Stimulated activated CD4-positive, alpha-beta T cell treated with anti-CD3 and anti-CD28 coated beads, Interleukin-15, amount 100 ng/mL, for 24 hours (primary cell): ENCODE results near the gene HES6.
A peak's percentile ranks its signal among the peaks of the same experiment; 100 is the strongest.

Experiments used
- DNase-seq: peaks from one replicate; pipeline ENCODE4 v3.0.0-alpha.2; 2020

HES6 gene

GRCh38 chr2:238252766-238253630, 13.2 kb upstream of the HES6 start:
- DNase-seq, result no peak

GRCh38 chr2:238251986-238252385, 12.1 kb upstream of the HES6 start:
- DNase-seq, result no peak

- no peak for DNase-seq
Observed at GRCh38 chr2:238251331-238251730, 11.5 kb upstream of the HES6 start.

DNA sequence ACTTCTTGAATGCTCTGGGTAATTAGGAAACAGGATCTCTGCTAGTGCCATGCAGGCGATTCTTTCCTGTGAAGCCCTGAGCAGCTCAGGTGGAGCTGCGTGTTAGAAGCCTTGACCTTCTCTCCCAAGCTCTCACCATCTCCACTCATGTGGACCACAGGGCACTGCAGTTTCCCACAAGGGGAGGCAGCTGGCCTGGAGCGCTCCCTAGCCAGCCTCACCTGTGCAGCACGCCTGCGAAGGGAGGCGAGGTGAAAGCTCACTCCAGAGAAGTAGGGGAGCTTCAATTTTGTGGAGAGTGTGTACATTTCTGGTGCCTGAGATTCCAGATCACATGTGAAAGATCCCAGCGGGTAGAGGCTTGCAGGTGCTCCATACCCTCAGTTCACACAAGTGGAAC, 11.1 kb upstream of the HES6 start:
- no peak for DNase-seq

- DNase-seq, result no peak
Observed at GRCh38 chr2:238247841-238248453, 8.1 kb upstream of the HES6 start.

GRCh38 chr2:238247002-238247822, 7.4 kb upstream of the HES6 start:
- no peak for DNase-seq

DNA sequence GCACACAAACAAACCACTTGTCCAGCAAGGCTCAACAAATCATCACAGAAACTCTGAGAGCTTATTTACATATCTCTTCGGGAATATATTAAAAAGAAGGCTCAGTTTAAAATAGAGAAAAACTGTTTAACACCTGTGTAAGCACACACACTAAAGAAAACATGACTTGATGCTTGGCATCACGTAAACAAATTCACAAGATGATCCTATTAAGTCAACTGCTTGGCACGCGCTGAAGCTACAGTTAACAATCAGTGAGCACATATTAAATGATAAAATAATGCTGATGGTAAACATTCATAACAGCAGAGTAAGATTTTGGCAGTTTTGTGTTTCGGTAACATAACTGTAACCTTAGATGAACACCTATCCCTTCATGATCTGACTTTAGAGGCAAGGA, 4.3 kb upstream of the HES6 start:
- DNase-seq, result no peak

DNA sequence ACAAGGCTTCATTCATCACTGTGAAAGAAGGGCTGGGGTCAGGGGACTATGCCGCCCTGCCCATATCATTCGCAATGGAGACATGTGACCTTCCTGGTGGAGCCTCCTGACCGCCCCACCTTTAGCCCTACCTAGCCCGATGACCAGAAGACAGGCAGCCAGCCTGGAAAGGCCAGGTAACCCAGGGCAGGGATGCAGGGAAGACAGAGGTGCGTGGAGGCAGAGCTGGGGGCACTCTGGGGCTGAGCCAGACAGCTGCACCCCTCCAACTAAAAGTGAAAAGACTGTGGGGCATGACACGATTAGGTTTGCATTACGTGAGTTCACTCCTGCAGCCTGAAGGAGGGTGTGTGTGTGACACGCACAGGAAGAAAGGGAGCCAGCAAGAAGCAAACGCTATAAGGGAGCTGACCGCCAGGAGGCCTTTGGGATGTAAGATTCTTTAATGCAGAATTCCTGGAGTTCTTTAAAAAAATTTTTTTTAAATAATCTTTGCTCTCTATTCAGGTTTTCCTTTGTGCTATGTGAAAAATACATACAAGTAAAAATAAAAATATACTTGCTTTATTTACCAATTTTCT, 3.7 kb upstream of the HES6 start:
- DNase-seq, result no peak

GRCh38 chr2:238242731-238243495, 3.1 kb upstream of the HES6 start:
- DNase-seq, result no peak

GRCh38 chr2:238241970-238242369, 2.1 kb upstream of the HES6 start:
- no peak for DNase-seq

DNA sequence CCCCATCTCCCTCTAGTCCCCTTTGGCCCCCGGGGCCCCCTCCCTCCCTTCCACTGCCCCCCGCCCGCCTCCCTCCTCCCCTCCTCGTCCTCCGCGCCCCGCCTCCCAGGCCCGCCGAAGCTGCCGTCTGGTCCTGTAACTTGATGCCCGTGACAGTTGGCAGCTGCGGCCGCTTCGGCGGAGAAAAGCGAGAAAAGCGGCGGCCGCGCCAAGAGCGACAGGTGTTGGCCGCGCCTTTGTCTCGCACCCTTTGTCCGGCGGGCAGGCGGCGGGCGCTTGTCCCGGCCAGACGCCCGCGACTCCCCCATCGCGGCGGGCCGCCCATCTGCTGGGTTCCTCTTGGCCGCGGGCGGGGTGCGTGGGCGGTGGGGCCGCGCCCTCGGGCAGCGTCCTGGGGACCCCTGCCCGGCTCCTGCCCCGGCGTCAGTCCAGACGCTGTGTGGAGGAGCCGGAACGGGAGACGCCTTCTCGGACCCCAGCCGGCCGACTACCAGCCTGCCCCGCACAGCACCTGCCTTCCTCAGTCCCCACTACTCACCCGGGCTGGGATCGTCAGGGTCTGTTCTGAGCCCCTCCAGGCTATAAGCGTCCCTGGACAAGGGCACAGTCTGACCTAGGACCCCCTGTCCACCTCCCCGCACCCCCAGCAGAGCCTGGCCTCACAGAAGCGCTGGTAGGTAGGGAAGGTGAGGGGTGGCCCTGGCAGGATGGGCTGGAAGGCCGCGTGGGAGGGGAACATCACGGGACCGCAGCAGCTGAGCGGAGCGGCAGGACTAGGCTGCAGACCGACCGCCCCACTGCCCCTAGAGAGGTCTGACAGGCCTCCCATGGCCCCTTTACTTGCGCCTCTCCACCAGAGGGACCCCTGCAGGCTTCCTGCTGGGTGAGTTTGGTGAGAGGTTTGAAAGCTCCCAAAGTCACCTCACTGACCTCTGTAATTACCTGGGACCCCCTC, 1.2 kb upstream of the HES6 start:
- DNase-seq, result peak; percentile 20

DNA sequence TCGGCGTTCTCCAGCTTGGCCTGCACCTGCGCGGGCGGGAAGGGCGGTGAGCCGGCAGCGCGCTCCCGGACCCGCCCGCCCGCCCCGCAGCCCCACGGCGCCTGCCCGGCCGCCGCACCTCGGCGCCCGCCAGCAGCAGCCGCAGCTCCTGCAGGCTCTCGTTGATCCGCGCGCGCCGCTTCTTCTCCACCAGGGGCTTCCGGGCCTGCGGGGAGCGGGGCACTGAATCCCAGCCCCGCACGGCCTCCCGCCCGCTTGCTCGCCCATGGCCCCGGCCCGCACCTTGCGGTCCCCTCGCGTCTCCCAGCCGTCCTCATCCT, 335 bp downstream of the HES6 start:
- peak; percentile 54 for DNase-seq

DNA sequence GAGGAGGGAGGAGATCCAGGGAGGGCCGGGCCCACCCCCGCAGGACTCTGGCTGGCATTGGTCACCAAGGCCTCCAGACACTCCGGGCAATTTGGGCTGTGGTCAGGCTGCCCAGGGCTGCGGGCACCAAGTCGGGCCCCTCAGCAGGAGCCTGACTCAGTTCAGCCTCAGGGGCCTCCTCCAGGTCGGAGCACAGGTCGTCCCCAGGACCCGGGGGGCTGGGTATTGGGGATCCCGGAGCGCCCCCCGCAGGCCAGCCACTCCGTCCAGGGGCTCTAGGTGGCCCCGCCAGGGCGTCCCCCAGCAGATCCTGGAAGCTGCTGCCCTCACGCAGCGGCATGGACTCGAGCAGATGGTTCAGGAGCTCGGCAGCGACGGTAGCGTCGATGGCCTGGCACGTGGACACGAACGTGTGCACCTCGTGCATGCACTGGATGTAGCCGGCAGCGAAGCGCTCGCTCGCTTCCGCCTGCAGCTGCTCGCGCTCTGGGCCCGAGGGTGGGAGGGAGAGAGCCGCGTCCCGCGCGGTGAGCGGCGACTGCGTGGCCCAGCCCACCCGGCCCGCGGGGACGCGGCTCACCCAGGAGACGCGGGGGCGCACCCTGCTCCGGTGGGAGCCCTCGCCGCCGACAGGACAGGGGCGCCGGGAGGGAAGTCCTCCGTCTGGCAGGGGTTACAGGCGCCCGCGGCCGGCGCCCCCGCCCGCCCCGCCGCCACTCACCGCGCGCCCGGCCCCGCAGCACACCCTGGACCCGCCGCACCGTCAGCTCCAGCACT, 884 bp downstream of the HES6 start:
- DNase-seq, result peak; percentile 54

- no peak for DNase-seq
Observed at GRCh38 chr2:238238311-238238765, 1.5 kb downstream of the HES6 start.

GRCh38 chr2:238237431-238238135, 2.3 kb downstream of the HES6 start:
- no peak for DNase-seq

DNA sequence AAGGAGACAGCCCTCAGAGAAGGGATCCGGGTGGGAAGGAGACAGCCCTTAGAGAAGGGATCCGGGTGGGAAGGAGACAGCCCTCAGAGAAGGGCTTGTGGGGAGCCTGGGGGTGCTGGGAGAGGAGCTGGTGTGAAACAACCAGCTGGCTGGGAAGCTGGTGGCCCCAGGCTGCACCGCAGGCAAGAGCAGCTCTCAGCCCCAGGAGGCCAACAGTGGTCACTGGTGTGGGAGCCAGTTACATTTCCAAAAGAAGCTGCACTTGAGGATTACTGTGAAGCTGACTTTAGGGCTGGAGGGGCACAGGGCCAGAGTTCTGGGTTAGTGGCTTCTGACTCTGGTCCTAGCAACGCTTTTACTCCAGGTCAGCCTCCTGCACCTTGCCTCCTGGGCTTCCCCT, 3.3 kb downstream of the HES6 start:
- DNase-seq, result no peak

GRCh38 chr2:238235856-238236255, 4.0 kb downstream of the HES6 start:
- DNase-seq, result no peak

DNA sequence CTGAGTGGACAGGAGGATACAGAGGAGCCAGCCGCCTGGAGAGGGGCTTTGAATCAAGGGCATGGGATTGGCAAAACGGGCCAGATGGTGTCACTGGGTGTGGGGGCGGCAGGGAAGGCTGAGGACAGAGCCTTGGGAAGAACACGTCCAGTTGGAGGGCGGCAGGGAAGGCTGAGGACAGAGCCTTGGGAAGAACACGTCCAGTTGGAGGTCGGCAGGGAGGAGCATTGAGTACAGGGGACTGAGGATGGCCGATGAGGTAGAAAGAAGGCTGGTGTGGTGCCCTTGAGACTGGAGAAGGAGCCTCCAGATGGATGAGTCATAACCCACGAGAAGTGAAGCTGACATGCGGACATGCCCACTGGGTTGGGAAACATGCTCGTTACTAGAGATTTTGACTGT, 4.5 kb downstream of the HES6 start:
- DNase-seq, result no peak

DNA sequence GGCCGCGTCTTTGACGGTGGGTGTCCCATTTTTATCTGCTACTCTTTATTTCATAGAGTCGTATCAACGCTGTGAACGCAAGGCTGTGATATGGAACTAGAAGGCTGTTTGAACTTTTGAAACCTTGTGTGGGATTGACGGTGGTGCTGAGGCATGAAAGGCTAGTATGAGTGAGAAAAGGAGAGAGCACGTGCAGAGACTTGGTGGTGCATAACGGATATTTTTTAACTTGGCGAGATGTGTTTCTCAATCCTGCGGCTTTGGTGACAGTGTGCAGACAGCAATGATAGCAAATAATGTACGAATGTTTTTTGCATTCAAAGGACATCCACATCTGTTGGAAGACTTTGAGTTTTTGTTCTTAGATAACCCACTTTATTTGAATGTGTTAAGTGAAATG, 6.2 kb downstream of the HES6 start:
- no peak for DNase-seq

- DNase-seq, result no peak
Observed at GRCh38 chr2:238231809-238232208, 8.0 kb downstream of the HES6 start.
